ENCODE measurements around the gene DMD.

The DMD gene

GRCh38 chrX:31376408-31377022 lies 1834.8 kb downstream of the DMD start:
- H3K4me3 ChIP-seq (ENCODE audit: low read depth, low read length), result no peak overlapping the region
- no peak for TF ChIP-seq CTCF (IDR thresholded peaks at IDR 0.05; ENCODE audit: borderline replicate concordance, insufficient read depth, low read depth, low read length)

GRCh38 chrX:31374786-31375185 lies 1836.6 kb downstream of the DMD start:
- no peak overlapping the region for H3K4me3 ChIP-seq (ENCODE audit: low read depth, low read length)
- TF ChIP-seq CTCF (IDR thresholded peaks at IDR 0.05; ENCODE audit: borderline replicate concordance, insufficient read depth, low read depth, low read length), result no peak

- no peak for TF ChIP-seq CTCF (IDR thresholded peaks at IDR 0.05; ENCODE audit: borderline replicate concordance, insufficient read depth, low read depth, low read length)
- H3K4me3 ChIP-seq (ENCODE audit: low read depth, low read length), result no peak overlapping the region
These were observed 1839.4 kb downstream of the DMD start for GRCh38 chrX:31371956-31372355.

GRCh38 chrX:31367816-31368215 lies 1843.5 kb downstream of the DMD start:
- no peak for TF ChIP-seq CTCF (IDR thresholded peaks at IDR 0.05; ENCODE audit: borderline replicate concordance, insufficient read depth, low read depth, low read length)
- H3K4me3 ChIP-seq (ENCODE audit: low read depth, low read length), result no peak overlapping the region

GRCh38 chrX:31366041-31366440 lies 1845.3 kb downstream of the DMD start:
- H3K4me3 ChIP-seq (ENCODE audit: low read depth, low read length), result no peak overlapping the region
- TF ChIP-seq CTCF (IDR thresholded peaks at IDR 0.05; ENCODE audit: borderline replicate concordance, insufficient read depth, low read depth, low read length), result no peak

- TF ChIP-seq CTCF (IDR thresholded peaks at IDR 0.05; ENCODE audit: borderline replicate concordance, insufficient read depth, low read depth, low read length), result no peak
- H3K4me3 ChIP-seq (ENCODE audit: low read depth, low read length), result no peak overlapping the region
These were observed 1854.8 kb downstream of the DMD start for GRCh38 chrX:31356275-31357212.
